A673 (cell line): ENCODE results near the gene MAPKAP1.

ENCODE experiments used
- CTCF ChIP-seq: fragments of 300-800, 200-600 bp; sonication (generic); conservative IDR thresholded peaks from 2 replicates; pipeline ENCODE4 v1.5.1; 2017; ENCODE audit warnings: low read depth, mild to moderate bottlenecking, antibody characterized with exemption, low read length, moderate library complexity, mixed read lengths
- EZH2 ChIP-seq: fragments of 200-600 bp; sonication (generic); IDR thresholded peaks from 2 replicates; pipeline ENCODE4 v1.6.1; 2017; ENCODE audit warnings: borderline replicate concordance, low read depth, mild to moderate bottlenecking, mixed read lengths, antibody characterized with exemption, low read length; ENCODE audit not compliant: poor library complexity, severe bottlenecking

DNA sequence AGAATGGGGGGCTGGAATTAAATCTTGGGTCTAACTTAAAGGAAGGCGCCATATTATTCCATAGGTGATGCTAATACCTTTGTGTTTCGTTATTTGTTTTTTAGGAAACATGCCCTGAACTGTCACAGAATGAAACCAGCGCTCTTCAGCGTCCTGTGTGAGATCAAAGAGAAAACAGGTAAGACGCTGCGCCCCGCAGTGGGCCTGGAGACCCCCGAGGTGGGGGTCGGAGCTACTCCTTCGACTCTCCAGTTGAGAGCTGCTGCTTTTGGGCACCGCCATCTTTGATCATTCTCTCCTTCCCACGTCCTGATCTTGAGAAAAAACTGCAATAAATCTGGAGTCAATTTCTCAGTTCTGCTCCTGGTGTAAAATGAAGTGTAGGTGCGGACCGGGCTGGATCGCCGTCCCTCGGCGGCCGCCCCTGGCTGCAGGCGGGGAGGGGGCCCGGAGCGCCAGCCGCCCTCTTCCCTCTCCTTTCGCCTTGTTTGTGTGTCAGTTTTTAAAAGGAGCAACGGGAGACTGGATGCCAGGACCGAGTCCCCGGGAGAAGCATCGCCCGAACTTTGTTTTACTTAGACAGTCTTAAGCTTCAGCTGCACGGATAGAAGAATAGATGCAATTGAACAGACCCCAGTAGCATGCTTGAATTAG lies 41.6 kb upstream of the MAPKAP1 start:
- no peak for TF ChIP-seq CTCF
- TF ChIP-seq EZH2, result peak; percentile 15
